GM12878 (cell line): ENCODE results near the gene APOH.

ENCODE experiments used
- BRCA1 ChIP-seq: IDR thresholded peaks from 2 replicates; pipeline ENCODE4 v1.6.1; 2011; ENCODE audit warnings: low read depth, low read length, improper control_type of control experiment
- CHD2 ChIP-seq: IDR thresholded peaks from 2 replicates; pipeline ENCODE4 v1.6.1; 2011; ENCODE audit warnings: low read depth, low read length, improper control_type of control experiment, borderline replicate concordance
- EGR1 ChIP-seq, 2 experiments: IDR thresholded peaks; 1 replicate in 1 of 2; 2 replicates in 1 of 2; pipeline ENCODE4 v1.6.1; 2011 to 2012; ENCODE audit warnings: low read depth in 2 of 2, low read length in 2 of 2, borderline replicate concordance in 1 of 2, mild to moderate bottlenecking in 1 of 2, moderate library complexity in 1 of 2
- FOXM1 ChIP-seq: IDR thresholded peaks from 2 replicates; pipeline ENCODE4 v1.6.1; 2012; ENCODE audit warnings: low read depth, mild to moderate bottlenecking, inconsistent platforms, low read length, moderate library complexity
- KDM1A ChIP-seq: fragments of 200-600 bp; sonication (generic); IDR thresholded peaks from 2 replicates; pipeline ENCODE4 v1.6.1; 2016; ENCODE audit warnings: borderline replicate concordance
- STAT3 ChIP-seq: IDR thresholded peaks from 2 replicates; pipeline ENCODE4 v1.6.1; 2011; ENCODE audit warnings: low read depth, low read length, improper control_type of control experiment
- TAF1 ChIP-seq: IDR thresholded peaks from 2 replicates; pipeline ENCODE4 v1.6.1; 2011; ENCODE audit warnings: mild to moderate bottlenecking, low read depth, low read length, borderline replicate concordance
- YY1 ChIP-seq: IDR thresholded peaks from 2 replicates; pipeline ENCODE4 v1.6.1; 2011; ENCODE audit warnings: low read depth, mild to moderate bottlenecking, low read length
- TF ChIP-seq, protein P1 (sequence below), 3 experiments: IDR thresholded peaks in 2 of 3; conservative IDR thresholded peaks in 1 of 3; 2 replicates each; pipeline ENCODE4 v1.5.1; 2011; ENCODE audit warnings: low read depth in 3 of 3, low read length in 3 of 3, mild to moderate bottlenecking in 3 of 3, control low read depth in 2 of 3, moderate library complexity in 2 of 3, inconsistent platforms in 1 of 3, mixed read lengths in 1 of 3; ENCODE audit not compliant: control insufficient read depth in 2 of 3, insufficient read depth in 1 of 3; ENCODE audit errors: extremely low read depth in 1 of 3
- TF ChIP-seq, protein P2 (sequence below): fragments of 150-350 bp; IDR thresholded peaks from 2 replicates; pipeline ENCODE4 v1.6.1; 2016; ENCODE audit warnings: low read depth, low read length

DNA sequence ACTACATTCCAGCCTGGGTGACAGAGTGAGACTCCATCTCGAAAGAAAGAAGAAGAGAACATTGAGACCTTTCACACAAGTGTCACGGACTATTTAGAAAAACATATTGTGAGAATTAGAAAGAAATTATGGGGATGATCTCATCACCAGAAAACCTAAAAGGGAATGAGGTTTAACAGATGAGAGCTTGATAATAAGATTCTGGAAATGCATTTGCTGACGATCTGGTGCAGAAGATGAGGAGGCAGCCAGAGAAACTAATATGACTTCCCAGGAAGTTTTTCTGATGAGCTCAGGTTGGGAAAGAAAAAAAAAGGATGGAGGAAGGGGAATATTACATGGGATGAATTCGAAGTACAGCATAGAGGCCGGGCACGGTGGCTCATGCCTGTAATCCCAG lies 10.8 kb upstream of the APOH start:
- no peak for TF ChIP-seq KDM1A
- no peak for TF ChIP-seq STAT3
- no peak for TF ChIP-seq YY1
- no peak for TF ChIP-seq BRCA1
- TF ChIP-seq CHD2 = no peak
- no peak for TF ChIP-seq EGR1 (IDR thresholded peaks at IDR 0.05; ENCODE audit: borderline replicate concordance in 1 of 2, low read depth in 2 of 2, low read length in 2 of 2)
- TF ChIP-seq, protein P1, sequence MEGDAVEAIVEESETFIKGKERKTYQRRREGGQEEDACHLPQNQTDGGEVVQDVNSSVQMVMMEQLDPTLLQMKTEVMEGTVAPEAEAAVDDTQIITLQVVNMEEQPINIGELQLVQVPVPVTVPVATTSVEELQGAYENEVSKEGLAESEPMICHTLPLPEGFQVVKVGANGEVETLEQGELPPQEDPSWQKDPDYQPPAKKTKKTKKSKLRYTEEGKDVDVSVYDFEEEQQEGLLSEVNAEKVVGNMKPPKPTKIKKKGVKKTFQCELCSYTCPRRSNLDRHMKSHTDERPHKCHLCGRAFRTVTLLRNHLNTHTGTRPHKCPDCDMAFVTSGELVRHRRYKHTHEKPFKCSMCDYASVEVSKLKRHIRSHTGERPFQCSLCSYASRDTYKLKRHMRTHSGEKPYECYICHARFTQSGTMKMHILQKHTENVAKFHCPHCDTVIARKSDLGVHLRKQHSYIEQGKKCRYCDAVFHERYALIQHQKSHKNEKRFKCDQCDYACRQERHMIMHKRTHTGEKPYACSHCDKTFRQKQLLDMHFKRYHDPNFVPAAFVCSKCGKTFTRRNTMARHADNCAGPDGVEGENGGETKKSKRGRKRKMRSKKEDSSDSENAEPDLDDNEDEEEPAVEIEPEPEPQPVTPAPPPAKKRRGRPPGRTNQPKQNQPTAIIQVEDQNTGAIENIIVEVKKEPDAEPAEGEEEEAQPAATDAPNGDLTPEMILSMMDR (IDR thresholded peaks at IDR 0.05 in 2 of 3, conservative IDR thresholded peaks at IDR 0.05 in 1 of 3; ENCODE audit: control insufficient read depth in 2 of 3, extremely low read depth in 1 of 3, insufficient read depth in 1 of 3, low read depth in 3 of 3, low read length in 3 of 3) = no peak
- TF ChIP-seq, protein P2, sequence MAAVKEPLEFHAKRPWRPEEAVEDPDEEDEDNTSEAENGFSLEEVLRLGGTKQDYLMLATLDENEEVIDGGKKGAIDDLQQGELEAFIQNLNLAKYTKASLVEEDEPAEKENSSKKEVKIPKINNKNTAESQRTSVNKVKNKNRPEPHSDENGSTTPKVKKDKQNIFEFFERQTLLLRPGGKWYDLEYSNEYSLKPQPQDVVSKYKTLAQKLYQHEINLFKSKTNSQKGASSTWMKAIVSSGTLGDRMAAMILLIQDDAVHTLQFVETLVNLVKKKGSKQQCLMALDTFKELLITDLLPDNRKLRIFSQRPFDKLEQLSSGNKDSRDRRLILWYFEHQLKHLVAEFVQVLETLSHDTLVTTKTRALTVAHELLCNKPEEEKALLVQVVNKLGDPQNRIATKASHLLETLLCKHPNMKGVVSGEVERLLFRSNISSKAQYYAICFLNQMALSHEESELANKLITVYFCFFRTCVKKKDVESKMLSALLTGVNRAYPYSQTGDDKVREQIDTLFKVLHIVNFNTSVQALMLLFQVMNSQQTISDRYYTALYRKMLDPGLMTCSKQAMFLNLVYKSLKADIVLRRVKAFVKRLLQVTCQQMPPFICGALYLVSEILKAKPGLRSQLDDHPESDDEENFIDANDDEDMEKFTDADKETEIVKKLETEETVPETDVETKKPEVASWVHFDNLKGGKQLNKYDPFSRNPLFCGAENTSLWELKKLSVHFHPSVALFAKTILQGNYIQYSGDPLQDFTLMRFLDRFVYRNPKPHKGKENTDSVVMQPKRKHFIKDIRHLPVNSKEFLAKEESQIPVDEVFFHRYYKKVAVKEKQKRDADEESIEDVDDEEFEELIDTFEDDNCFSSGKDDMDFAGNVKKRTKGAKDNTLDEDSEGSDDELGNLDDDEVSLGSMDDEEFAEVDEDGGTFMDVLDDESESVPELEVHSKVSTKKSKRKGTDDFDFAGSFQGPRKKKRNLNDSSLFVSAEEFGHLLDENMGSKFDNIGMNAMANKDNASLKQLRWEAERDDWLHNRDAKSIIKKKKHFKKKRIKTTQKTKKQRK = no peak
- TF ChIP-seq FOXM1 = no peak
- no peak for TF ChIP-seq TAF1
